DND-41 (cell line): ENCODE data around the gene CDS2.

ENCODE experiments used
- ATAC-seq: fragments of 200-7000 bp; cut with Tn5 transposase; 3 replicates; pipeline ENCODE4 v1.9.1; 2021; ENCODE audit warnings: low read depth; ENCODE audit not compliant: insufficient read depth
- DNase-seq: peaks from one replicate; pipeline ENCODE4 v3.0.0-alpha.2; 2020
- H2AFZ ChIP-seq: 2 replicates; pipeline ENCODE4 v1.6.0; 2012; ENCODE audit warnings: low read depth, low read length
- H3K27ac ChIP-seq: 2 replicates; pipeline ENCODE4 v1.5.1; 2012; ENCODE audit warnings: low read length, inconsistent platforms
- H3K27me3 ChIP-seq: fragments of 200-600 bp; sonication (generic); 2 replicates; pipeline ENCODE4 v1.6.0; 2012; ENCODE audit warnings: low read length, mild to moderate bottlenecking, inconsistent platforms; ENCODE audit not compliant: insufficient read depth, poor library complexity
- H3K36me3 ChIP-seq: 2 replicates; pipeline ENCODE4 v1.5.1; 2012; ENCODE audit warnings: low read length, inconsistent platforms; ENCODE audit not compliant: insufficient read depth
- H3K4me1 ChIP-seq: 2 replicates; pipeline ENCODE4 v1.5.1; 2012; ENCODE audit warnings: mild to moderate bottlenecking, low read length; ENCODE audit not compliant: insufficient read depth
- H3K4me2 ChIP-seq: 2 replicates; pipeline ENCODE4 v1.6.0; 2012; ENCODE audit warnings: mild to moderate bottlenecking, moderate library complexity, low read length, inconsistent platforms; ENCODE audit not compliant: insufficient read depth
- H3K4me3 ChIP-seq, 2 experiments: fragments of 200-600 bp in 1 of 2; shearing (Covaris generic) in 1 of 2; 2 replicates each; pipeline ENCODE4 v1.5.1; 2012 to 2016; ENCODE audit warnings: inconsistent platforms in 2 of 2, low read length in 2 of 2, mild to moderate bottlenecking in 2 of 2, low read depth in 1 of 2, moderate library complexity in 1 of 2
- H3K79me2 ChIP-seq: 2 replicates; pipeline ENCODE4 v1.6.0; 2012; ENCODE audit warnings: low read length, inconsistent platforms; ENCODE audit not compliant: insufficient read depth
- H3K9ac ChIP-seq: 2 replicates; pipeline ENCODE4 v1.6.0; 2012; ENCODE audit warnings: low read depth, mild to moderate bottlenecking, inconsistent platforms, low read length, moderate library complexity
- H3K9me3 ChIP-seq: 2 replicates; pipeline ENCODE4 v1.5.1; 2012; ENCODE audit warnings: low read length, moderate library complexity, mild to moderate bottlenecking, inconsistent platforms; ENCODE audit not compliant: insufficient read depth, severe bottlenecking
- H4K20me1 ChIP-seq: 2 replicates; pipeline ENCODE4 v1.6.0; 2012; ENCODE audit warnings: low read length; ENCODE audit not compliant: insufficient read depth
- CTCF ChIP-seq: IDR thresholded peaks from 2 replicates; pipeline ENCODE4 v1.5.1; 2012; ENCODE audit warnings: borderline replicate concordance, low read length, moderate library complexity, mild to moderate bottlenecking; ENCODE audit not compliant: poor library complexity, severe bottlenecking; ENCODE audit errors: extremely low read depth
- EZH2 ChIP-seq: IDR thresholded peaks from 3 replicates; pipeline ENCODE4 v1.6.1; 2012; ENCODE audit warnings: borderline replicate concordance, low read depth, mild to moderate bottlenecking, moderate library complexity, low read length, inconsistent platforms; ENCODE audit not compliant: severe bottlenecking

The CDS2 gene

GRCh38 chr20:5140195-5140594 is 13.4 kb downstream of the CDS2 start:
- Histone ChIP-seq H4K20me1 (peaks cover 61% of the 10 kb centered on the region), H3K27me3 (no peaks in the 10 kb centered on the region), H3K4me1 (peaks cover 3% of the 10 kb centered on the region), H2AFZ (no peak overlapping the region), H3K79me2 (peaks cover 96% of the 10 kb centered on the region), H3K36me3 (peaks cover 28% of the 10 kb centered on the region), H3K27ac (no peak overlapping the region), H3K4me3 (no peak overlapping the region), H3K4me2 (no peak overlapping the region), H3K9ac (no peak overlapping the region), H3K9me3 (no peaks in the 10 kb centered on the region)
- no peak for ATAC-seq
- DNase-seq: no peak
- TF ChIP-seq EZH2 (no peak), CTCF (no peak)

- H3K27ac ChIP-seq: no peak overlapping the region
- peaks cover 59% of the 10 kb centered on the region for H4K20me1 ChIP-seq
- H3K4me1 ChIP-seq: peaks cover 9% of the 10 kb centered on the region
- no peaks in the 10 kb centered on the region for H3K27me3 ChIP-seq
- H3K36me3 ChIP-seq: peaks cover 14% of the 10 kb centered on the region
- H2AFZ ChIP-seq: no peak overlapping the region
- peaks cover 96% of the 10 kb centered on the region for H3K79me2 ChIP-seq
- TF ChIP-seq EZH2 (no peak), CTCF (no peak)
- H3K4me3 ChIP-seq: no peak overlapping the region
- ATAC-seq (no peak), DNase-seq (no peak)
- no peak overlapping the region for H3K4me2 ChIP-seq
- no peaks in the 10 kb centered on the region for H3K9me3 ChIP-seq
- H3K9ac ChIP-seq: no peak overlapping the region
These were observed 14.8 kb downstream of the CDS2 start for GRCh38 chr20:5141615-5142014.

GRCh38 chr20:5143851-5144250 is 17.0 kb downstream of the CDS2 start:
- peaks cover 66% of the 10 kb centered on the region for H4K20me1 ChIP-seq
- no peak overlapping the region for H3K27ac ChIP-seq
- no peak for DNase-seq
- no peaks in the 10 kb centered on the region for H3K9me3 ChIP-seq
- no peak for ATAC-seq
- H3K36me3 ChIP-seq: peaks cover 11% of the 10 kb centered on the region
- H3K4me1 ChIP-seq: peaks cover 9% of the 10 kb centered on the region
- no peak overlapping the region for H3K9ac ChIP-seq
- no peak overlapping the region for H3K4me3 ChIP-seq
- no peaks in the 10 kb centered on the region for H3K27me3 ChIP-seq
- H3K79me2 ChIP-seq: peaks cover 97% of the 10 kb centered on the region
- H2AFZ ChIP-seq: no peak overlapping the region
- H3K4me2 ChIP-seq: no peak overlapping the region
- TF ChIP-seq CTCF (no peak), EZH2 (no peak)

- Histone ChIP-seq H3K4me1 (peaks cover 9% of the 10 kb centered on the region), H3K27me3 (no peaks in the 10 kb centered on the region), H3K36me3 (peaks cover 11% of the 10 kb centered on the region), H2AFZ (no peak overlapping the region), H3K4me3 (no peak overlapping the region), H3K4me2 (no peak overlapping the region), H4K20me1 (peaks cover 60% of the 10 kb centered on the region), H3K27ac (no peak overlapping the region), H3K9me3 (no peaks in the 10 kb centered on the region), H3K79me2 (peaks cover 97% of the 10 kb centered on the region), H3K9ac (no peak overlapping the region)
- TF ChIP-seq CTCF (no peak), EZH2 (no peak)
- ATAC-seq: no peak
- DNase-seq: no peak
These were observed 18.7 kb downstream of the CDS2 start for GRCh38 chr20:5145365-5146098.
